ENCODE data around the gene CDCA5. TPM values are rescaled to one million over a fixed set of nuclear protein-coding genes. Genes with fewer than 3 reads are reported as not detected.

Gene CDCA5
- total RNA-seq, 2 experiments from 2014 or later = 128 to 147 TPM

DNA sequence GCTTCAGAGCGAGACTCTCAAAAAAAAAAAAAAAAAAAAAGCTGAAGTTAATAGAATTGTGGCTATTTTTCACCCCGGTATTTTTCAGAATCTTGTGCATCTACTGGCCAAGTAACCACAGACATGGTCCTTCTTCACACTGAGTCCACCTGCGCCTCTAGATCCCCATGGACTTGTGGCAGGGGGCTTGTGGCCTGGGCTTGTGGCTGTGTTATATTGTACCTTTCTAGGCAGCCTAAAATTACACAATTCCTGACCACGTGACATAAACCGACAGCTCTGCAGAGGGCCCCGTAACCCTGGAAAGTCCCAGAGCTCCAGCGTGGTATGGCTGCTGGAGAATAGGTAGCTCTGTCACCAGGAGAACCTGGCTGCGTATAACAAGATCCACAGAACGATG, 14.6 kb downstream of the CDCA5 start:
- no peaks in the 10 kb centered on the region for H3K36me3 Mint-ChIP-seq
- H3K4me1 Mint-ChIP-seq = no peaks in the 10 kb centered on the region
- ATAC-seq (no peak), DNase-seq (no peak)
- H3K4me3 Mint-ChIP-seq = no peak overlapping the region
- CTCF ChIA-PET = interaction anchor here (1.0 kb wide), 1 partner anchor 48 kb away, joined by 3 read pairs; the partner anchor contains the start of gene ZNHIT2
- H3K9me3 Mint-ChIP-seq (ENCODE audit: low read depth) = no peaks in the 10 kb centered on the region
- no peak overlapping the region for H3K27ac Mint-ChIP-seq
- no peaks in the 10 kb centered on the region for H3K27me3 Mint-ChIP-seq

DNA sequence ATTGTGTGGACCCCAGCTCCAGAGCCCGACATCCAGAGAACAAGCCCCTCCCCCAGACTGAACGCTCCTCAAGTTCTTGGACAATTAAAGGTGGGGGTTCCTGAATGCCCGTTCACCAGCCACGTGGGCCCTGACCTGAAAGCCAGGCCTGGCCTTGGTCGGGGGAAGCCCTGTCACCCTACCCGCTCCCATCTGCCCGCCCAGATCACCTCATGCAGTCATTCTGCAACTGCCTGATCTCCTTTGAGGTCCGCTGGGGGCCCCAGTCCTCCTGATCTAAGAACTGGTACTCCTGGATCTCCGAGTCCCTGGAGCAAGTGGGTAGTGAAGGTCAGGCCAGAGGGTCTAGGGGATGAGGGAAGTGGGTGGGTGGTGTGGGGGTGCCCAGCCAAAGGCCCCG, 16.4 kb downstream of the CDCA5 start:
- no peaks in the 10 kb centered on the region for H3K36me3 Mint-ChIP-seq
- CTCF ChIA-PET = no interaction called here
- ATAC-seq = no peak
- H3K4me3 Mint-ChIP-seq = no peak overlapping the region
- no peaks in the 10 kb centered on the region for H3K9me3 Mint-ChIP-seq (ENCODE audit: low read depth)
- no peak for DNase-seq
- H3K4me1 Mint-ChIP-seq = no peaks in the 10 kb centered on the region
- H3K27me3 Mint-ChIP-seq = no peaks in the 10 kb centered on the region
- no peak overlapping the region for H3K27ac Mint-ChIP-seq

DNA sequence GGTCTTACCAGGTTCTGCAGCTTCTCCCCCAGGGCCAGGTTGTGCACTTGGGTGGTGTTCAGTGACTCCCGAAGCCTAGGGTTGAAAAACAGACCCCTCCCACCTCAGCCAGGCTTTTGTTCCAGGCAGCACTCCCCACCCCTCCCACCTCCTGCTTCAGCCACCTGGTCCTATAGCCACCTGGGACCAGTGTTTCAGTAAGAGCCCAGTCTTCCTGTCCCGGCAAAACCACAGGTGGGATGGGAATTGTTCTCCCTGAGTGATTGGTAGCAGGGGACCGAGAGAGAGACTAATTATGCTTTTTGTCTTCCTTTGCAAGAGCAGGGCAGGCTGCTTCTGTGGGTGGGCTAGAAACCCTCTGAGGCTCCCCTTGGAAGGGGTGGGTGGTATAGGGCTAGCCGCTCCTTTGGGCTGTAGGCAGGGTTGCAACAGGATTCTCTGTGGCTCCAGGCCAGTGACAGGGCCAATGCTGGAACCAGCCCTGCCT, 17.0 kb downstream of the CDCA5 start:
- no peaks in the 10 kb centered on the region for H3K36me3 Mint-ChIP-seq
- CTCF ChIA-PET = no interaction called here
- no peak overlapping the region for H3K4me3 Mint-ChIP-seq
- no peak for DNase-seq
- H3K4me1 Mint-ChIP-seq = no peaks in the 10 kb centered on the region
- no peak for ATAC-seq
- H3K9me3 Mint-ChIP-seq (ENCODE audit: low read depth) = no peaks in the 10 kb centered on the region
- H3K27me3 Mint-ChIP-seq = no peaks in the 10 kb centered on the region
- H3K27ac Mint-ChIP-seq = no peak overlapping the region

DNA sequence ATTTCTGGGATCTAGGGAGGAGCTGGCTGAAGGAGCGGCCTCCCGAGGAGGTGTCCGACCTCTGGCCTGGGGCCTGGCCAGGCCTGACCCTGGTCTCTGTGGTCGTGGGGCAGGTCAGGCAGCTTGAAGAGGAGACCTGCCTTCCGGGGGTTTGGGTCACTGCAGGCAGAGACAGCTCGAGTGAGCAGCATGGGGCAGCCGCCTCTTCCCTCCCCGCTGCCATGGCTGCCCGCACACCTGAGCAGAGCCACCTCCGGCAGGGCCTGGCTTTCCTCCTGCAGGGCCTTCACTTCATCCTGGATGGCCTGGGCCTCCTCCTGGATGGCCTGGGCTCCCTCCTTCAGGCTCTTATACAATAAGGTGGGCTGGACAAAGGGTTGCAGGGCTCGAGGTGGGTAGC, 17.5 kb downstream of the CDCA5 start:
- CTCF ChIA-PET = no interaction called here
- Mint-ChIP-seq H3K36me3 (no peaks in the 10 kb centered on the region), H3K9me3 (ENCODE audit: low read depth) (no peaks in the 10 kb centered on the region), H3K27me3 (no peaks in the 10 kb centered on the region), H3K4me3 (no peak overlapping the region), H3K27ac (no peak overlapping the region), H3K4me1 (no peaks in the 10 kb centered on the region)
- ATAC-seq (no peak), DNase-seq (no peak)

DNA sequence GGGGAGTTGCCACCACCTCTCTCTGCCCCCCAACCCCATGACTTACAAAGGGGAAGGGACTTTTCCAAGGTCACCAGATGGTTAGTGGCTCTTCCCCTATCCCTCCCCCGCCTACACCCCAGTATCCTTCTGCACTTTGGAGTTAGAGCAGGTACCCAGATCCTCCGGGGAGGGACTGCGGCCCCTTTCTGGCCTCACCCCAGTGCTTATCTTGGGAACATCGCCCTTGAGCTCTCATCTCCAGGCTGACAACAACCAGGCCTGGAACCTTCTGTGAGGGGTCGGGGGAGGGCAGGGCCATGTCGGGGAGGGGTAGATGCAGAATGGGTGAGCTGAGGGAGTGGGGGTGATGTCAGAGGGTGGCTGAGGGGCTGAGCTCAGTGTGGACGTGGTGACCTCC, 18.0 kb downstream of the CDCA5 start:
- Mint-ChIP-seq H3K27ac (no peak overlapping the region), H3K36me3 (no peaks in the 10 kb centered on the region), H3K27me3 (no peaks in the 10 kb centered on the region), H3K4me1 (peaks cover 1% of the 10 kb centered on the region), H3K9me3 (ENCODE audit: low read depth) (no peaks in the 10 kb centered on the region), H3K4me3 (no peak overlapping the region)
- CTCF ChIA-PET = interaction anchor here (0.7 kb wide), 1 partner anchor 104 kb away, joined by 3 read pairs; no protein-coding TSS in a partner anchor
- DNase-seq = no peak
- ATAC-seq = no peak

DNA sequence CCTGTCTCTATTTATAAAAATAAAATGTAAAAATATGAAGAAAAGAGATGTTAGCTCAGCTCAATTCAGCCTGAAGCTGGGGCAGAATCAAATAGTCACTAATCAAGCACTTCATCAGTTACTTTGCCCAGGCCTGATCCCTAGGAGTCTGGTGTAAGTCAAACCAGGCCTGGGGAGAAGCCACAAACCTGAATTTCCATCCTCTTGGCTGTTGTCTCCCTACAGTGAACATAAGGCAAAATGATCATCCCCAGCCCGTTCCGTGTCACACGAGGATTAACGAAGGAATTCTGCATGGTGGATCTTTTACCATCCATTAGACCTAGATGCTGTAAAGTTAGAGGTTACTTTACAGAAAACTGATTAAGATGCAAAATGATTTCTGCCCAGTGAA, 19.0 kb downstream of the CDCA5 start:
- H3K4me1 Mint-ChIP-seq = peaks cover 11% of the 10 kb centered on the region
- H3K9me3 Mint-ChIP-seq (ENCODE audit: low read depth) = no peaks in the 10 kb centered on the region
- no peaks in the 10 kb centered on the region for H3K36me3 Mint-ChIP-seq
- DNase-seq (no peak), ATAC-seq (no peak)
- H3K4me3 Mint-ChIP-seq = no peak overlapping the region
- H3K27me3 Mint-ChIP-seq = no peaks in the 10 kb centered on the region
- CTCF ChIA-PET = interaction anchor here (1.2 kb wide), 1 partner anchor 8 kb away, joined by 3 read pairs; no protein-coding TSS in a partner anchor
- H3K27ac Mint-ChIP-seq = no peak overlapping the region

DNA sequence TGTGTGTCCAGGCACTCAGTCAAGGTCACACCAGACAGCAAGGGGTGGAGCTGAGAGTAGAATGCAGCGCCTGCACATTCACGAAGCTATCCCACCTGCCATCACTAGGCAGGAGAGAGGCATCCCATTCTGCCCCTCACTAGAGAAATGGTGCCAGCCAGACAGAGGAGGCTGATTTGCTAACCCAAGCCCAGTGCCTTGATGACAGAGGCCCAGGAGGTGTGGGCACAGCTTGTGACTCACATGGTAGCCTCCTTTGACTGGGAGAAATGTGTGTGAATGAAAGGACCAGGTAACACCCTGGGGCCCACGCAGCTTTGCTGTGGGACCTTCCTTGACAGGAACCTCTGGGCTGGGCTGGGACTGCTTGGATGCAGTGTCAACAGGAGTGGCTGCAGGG, 20.3 kb downstream of the CDCA5 start:
- CTCF ChIA-PET = interaction anchor here (0.8 to 1.2 kb wide), 3 partner anchors 9 to 84 kb away, joined by 3 read pairs; partner anchors contain the start of gene ARL2
- peaks cover 12% of the 10 kb centered on the region for H3K4me1 Mint-ChIP-seq
- DNase-seq (no peak), ATAC-seq (no peak)
- H3K4me3 Mint-ChIP-seq = no peak overlapping the region
- H3K27ac Mint-ChIP-seq = no peak overlapping the region
- no peaks in the 10 kb centered on the region for H3K27me3 Mint-ChIP-seq
- H3K9me3 Mint-ChIP-seq (ENCODE audit: low read depth) = no peaks in the 10 kb centered on the region
- H3K36me3 Mint-ChIP-seq = no peaks in the 10 kb centered on the region

DNA sequence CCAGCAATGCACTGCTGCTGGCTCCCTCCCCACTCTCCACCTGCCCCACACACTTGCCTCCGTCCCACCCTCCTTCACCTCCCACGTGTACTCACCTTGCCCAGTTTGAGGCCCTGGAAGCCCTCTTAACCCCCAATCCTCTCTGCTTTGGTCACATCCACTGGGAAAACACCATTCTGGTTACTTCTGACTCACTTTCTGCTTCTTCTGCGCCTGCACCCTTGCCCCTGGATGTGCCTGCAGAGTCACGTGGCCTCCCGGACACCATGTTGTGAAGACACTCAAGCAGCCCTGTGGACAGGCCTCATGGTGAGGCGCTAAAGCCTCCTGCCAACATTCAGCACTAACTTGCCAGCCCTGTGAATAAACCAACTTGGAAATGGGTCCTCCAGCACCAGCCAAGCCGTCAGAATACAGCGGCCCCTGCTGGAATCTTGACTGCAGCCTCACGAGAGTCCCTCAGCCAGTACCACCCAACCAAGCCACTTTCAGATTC, 22.9 kb downstream of the CDCA5 start:
- H3K27me3 Mint-ChIP-seq = no peaks in the 10 kb centered on the region
- no peak overlapping the region for H3K4me3 Mint-ChIP-seq
- CTCF ChIA-PET = no interaction called here
- peaks cover 12% of the 10 kb centered on the region for H3K4me1 Mint-ChIP-seq
- DNase-seq (no peak), ATAC-seq (peak; percentile 43)
- no peak overlapping the region for H3K27ac Mint-ChIP-seq
- H3K9me3 Mint-ChIP-seq (ENCODE audit: low read depth) = no peaks in the 10 kb centered on the region
- no peaks in the 10 kb centered on the region for H3K36me3 Mint-ChIP-seq

DNA sequence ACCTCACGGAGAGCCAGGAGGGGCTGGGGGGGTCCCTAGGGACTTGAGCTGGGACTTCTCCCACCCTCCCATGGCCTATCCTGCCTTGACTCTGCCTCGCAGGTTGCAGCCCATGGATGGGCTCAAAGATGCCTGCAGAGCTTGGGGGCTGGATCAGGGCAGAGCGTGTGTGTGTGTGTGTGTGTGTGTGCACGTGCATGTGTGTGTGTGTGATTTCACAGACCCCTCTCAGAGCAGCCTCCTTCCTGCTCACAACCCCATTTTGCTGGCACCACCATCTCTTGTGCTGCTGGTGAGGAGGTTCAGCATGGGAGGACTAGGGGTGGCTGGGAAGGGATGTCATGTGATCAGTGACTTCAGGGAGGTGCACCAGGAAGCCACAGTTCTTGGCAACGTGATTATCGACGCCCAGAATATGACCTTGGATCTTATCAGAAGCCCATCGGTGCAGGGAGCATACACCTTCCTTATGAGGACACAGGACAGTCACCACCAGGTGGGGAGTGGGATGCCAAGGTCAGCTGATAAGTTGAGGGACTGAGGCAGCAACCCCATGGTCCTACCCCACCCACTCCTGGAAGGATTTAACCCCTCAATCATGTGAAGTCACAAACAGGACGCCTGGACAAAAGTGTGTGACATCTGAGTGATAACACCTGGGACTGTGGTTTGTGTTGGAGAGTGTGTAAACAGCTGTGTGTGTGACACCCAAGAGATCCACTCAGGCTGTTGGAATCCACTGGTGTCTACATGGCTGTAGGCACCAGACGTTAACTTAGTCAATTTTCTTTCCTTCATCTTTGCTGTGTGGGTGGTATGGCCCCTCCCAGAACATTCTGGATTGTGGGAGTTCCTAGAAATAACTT, 23.6 kb downstream of the CDCA5 start:
- Mint-ChIP-seq H3K27me3 (no peaks in the 10 kb centered on the region), H3K9me3 (ENCODE audit: low read depth) (no peaks in the 10 kb centered on the region), H3K27ac (no peak overlapping the region), H3K4me3 (no peak overlapping the region), H3K36me3 (no peaks in the 10 kb centered on the region), H3K4me1 (peaks cover 14% of the 10 kb centered on the region)
- DNase-seq (no peak), ATAC-seq (peak; percentile 18)
- CTCF ChIA-PET = interaction anchor here (1.0 kb wide), 1 partner anchor 166 kb away, joined by 3 read pairs; no protein-coding TSS in a partner anchor

DNA sequence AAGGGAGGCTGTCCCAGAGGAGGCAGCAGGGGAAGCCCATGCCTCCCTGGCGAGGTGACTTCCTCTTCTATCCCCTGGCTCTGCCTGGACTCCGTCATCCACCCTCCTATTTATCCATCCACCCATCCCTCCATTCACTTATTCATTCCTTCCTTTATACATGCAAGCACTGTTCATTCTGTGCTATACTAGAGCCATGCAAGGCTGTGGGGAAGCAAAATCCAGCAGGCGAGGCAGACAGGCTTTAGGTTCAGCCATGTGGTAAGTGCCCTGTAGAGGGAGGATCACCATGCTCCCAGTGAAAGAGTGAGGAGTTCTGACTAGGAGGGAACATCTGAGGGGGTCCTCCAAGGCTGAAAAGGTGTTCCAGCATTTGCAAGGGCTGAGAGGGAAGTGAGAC, 24.3 kb downstream of the CDCA5 start:
- Mint-ChIP-seq H3K27me3 (no peaks in the 10 kb centered on the region), H3K36me3 (no peaks in the 10 kb centered on the region), H3K4me3 (no peak overlapping the region), H3K27ac (no peak overlapping the region), H3K4me1 (peaks cover 14% of the 10 kb centered on the region), H3K9me3 (ENCODE audit: low read depth) (no peaks in the 10 kb centered on the region)
- ATAC-seq = no peak
- DNase-seq = no peak
- CTCF ChIA-PET = interaction anchor here (1.0 kb wide), 1 partner anchor 166 kb away, joined by 3 read pairs; no protein-coding TSS in a partner anchor

DNA sequence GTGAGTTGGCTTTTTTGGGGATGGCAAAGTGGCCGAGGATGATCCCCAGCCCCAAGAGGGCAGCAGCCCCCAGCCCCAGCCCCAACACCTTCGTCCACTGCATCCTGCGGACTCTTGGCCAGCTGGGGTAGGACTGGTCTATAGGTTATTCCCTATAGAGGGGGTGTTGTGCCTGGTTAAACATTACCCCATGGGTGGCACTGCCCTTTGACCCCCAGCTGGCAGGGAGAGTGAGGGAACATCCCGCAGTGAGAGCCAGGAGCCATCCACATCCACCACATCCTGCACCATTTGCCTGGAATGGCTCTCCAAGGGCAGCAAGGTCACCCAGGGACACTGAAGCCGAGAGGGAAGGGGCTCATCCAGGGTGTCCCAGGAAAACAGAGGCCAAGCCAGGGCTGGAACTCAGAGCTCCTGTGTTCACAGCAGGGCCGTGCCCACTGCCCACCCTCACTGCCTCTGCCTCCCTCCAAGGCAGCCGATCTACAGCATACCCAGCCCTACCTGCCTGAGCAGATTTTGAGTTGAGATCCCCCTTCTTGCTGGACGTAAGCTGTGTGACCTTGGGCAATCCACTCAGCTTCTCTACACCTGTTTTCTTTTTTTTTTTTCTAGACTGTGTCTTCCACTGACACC, 25.3 kb downstream of the CDCA5 start, which contains the start of gene NAALADL1:
Gene NAALADL1 (minus strand): TSS at position 135 of the 636 bp plus-strand sequence. CDS start 32 bp downstream, at position 103.
- no peak within 1 kb of the TSS for H3K4me3 Mint-ChIP-seq
- peaks cover 23% of the 10 kb centered on the region for H3K4me1 Mint-ChIP-seq
- H3K27me3 Mint-ChIP-seq = no peaks in the 10 kb centered on the region
- no peak for ATAC-seq
- CTCF ChIA-PET = interaction anchor here (1.2 kb wide), 1 partner anchor 52 kb away, joined by 3 read pairs; no protein-coding TSS in a partner anchor
- no peaks in the 10 kb centered on the region for H3K9me3 Mint-ChIP-seq (ENCODE audit: low read depth)
- H3K27ac Mint-ChIP-seq = no peak within 1 kb of the TSS
- H3K36me3 Mint-ChIP-seq = no peaks in the 10 kb centered on the region
- DNase-seq = no peak

DNA sequence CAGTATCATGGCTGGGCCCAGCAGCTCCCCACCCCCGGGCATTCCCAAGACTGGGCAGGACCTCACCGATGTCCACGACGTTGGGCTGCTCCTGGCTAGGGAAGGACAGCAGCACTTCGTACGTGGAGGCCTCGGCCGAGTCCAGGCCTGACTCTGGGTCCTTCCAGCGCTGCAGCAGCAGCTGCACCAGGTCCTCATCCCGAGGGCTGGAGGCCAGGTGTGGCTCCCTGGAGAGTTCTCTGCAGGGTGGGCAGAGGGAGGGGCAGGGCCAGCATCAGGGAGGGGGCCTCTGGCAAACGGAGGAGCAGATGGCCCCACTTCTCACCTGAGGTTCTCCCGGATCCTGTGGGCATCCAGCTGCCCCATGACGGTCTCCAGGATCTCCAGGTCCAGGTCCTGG, 25.8 kb downstream of the CDCA5 start:
- ATAC-seq = no peak
- H3K36me3 Mint-ChIP-seq = no peaks in the 10 kb centered on the region
- H3K9me3 Mint-ChIP-seq (ENCODE audit: low read depth) = no peaks in the 10 kb centered on the region
- H3K27ac Mint-ChIP-seq = no peak overlapping the region
- DNase-seq = no peak
- CTCF ChIA-PET = interaction anchor here (1.2 kb wide), 1 partner anchor 52 kb away, joined by 3 read pairs; no protein-coding TSS in a partner anchor
- H3K4me3 Mint-ChIP-seq = no peak overlapping the region
- peaks cover 26% of the 10 kb centered on the region for H3K4me1 Mint-ChIP-seq
- H3K27me3 Mint-ChIP-seq = no peaks in the 10 kb centered on the region

DNA sequence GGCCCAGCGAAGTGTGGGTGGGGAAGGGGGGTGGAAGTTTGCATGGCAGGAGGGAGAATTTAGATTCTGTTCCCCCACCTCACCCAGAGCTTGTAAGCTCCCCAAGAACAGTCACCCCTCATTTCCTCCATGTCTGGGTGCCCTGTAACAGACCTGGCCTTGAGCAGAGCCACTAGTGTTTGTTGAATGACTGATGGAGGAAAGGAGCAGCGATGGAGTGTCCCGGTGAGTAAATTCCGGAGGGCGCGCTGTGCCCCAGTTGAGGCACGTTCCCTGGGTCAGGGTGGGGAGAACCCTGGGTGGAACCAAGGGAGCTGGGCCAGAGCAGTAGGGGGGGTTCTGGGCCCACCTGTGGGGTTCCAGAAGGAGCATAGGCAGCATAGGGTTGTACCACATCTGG, 26.3 kb downstream of the CDCA5 start:
- Mint-ChIP-seq H3K27ac (no peak overlapping the region), H3K27me3 (no peaks in the 10 kb centered on the region), H3K9me3 (ENCODE audit: low read depth) (no peaks in the 10 kb centered on the region), H3K4me1 (peaks cover 28% of the 10 kb centered on the region), H3K4me3 (no peak overlapping the region), H3K36me3 (no peaks in the 10 kb centered on the region)
- CTCF ChIA-PET = no interaction called here
- DNase-seq (no peak), ATAC-seq (no peak)
